GM12878 (cell line): Measurements from ENCODE around the gene ELMO2. TPM values are rescaled to one million over a fixed set of nuclear protein-coding genes. Genes with fewer than 3 reads are reported as not detected.

ENCODE experiments used
- CBX5 ChIP-seq: sonication (generic); IDR thresholded peaks from 2 replicates; pipeline ENCODE4 v1.6.1; 2016; ENCODE audit warnings: low read depth, moderate library complexity, mild to moderate bottlenecking, inconsistent platforms
- E2F8 ChIP-seq: fragments of 450-650 bp; IDR thresholded peaks from 2 replicates; pipeline ENCODE4 v1.6.1; 2018; ENCODE audit warnings: mild to moderate bottlenecking, low read depth, moderate library complexity; ENCODE audit not compliant: partially characterized antibody
- E4F1 ChIP-seq: fragments of 450-650 bp; IDR thresholded peaks from 2 replicates; pipeline ENCODE4 v1.6.1; 2018; ENCODE audit warnings: borderline replicate concordance, mild to moderate bottlenecking; ENCODE audit not compliant: partially characterized antibody
- ETV6 ChIP-seq, 2 experiments: fragments of 450-650 bp in 1 of 2; IDR thresholded peaks in 1 of 2; conservative IDR thresholded peaks in 1 of 2; 2 replicates each; pipeline ENCODE4 v1.6.1; 2014; ENCODE audit warnings: antibody characterized with exemption in 1 of 2, borderline replicate concordance in 1 of 2, low read depth in 1 of 2, mild to moderate bottlenecking in 1 of 2, moderate library complexity in 1 of 2
- FOS ChIP-seq: IDR thresholded peaks from 3 replicates; pipeline ENCODE4 v1.6.1; 2011; ENCODE audit warnings: borderline replicate concordance; ENCODE audit not compliant: insufficient read length; ENCODE audit errors: extremely low read depth
- GABPA ChIP-seq: IDR thresholded peaks from 2 replicates; pipeline ENCODE4 v1.6.1; 2014; ENCODE audit warnings: antibody characterized with exemption, low read depth, mild to moderate bottlenecking, inconsistent platforms
- HDGF ChIP-seq: fragments of 450-650 bp; IDR thresholded peaks from 2 replicates; pipeline ENCODE4 v1.6.1; 2016; ENCODE audit warnings: antibody characterized with exemption
- JUND ChIP-seq: IDR thresholded peaks from 2 replicates; pipeline ENCODE4 v1.6.1; 2012; ENCODE audit warnings: low read depth, mild to moderate bottlenecking, low read length, improper control_type of control experiment, moderate library complexity
- KLF5 ChIP-seq: fragments of 450-650 bp; IDR thresholded peaks from 2 replicates; pipeline ENCODE4 v1.6.1; 2014; ENCODE audit warnings: mild to moderate bottlenecking; ENCODE audit not compliant: partially characterized antibody
- MXI1 ChIP-seq: fragments of 150-350 bp; IDR thresholded peaks from 2 replicates; pipeline ENCODE4 v1.6.1; 2011; ENCODE audit warnings: low read depth, mild to moderate bottlenecking, inconsistent platforms, low read length, improper control_type of control experiment
- MYB ChIP-seq: fragments of 150-350 bp; IDR thresholded peaks from 2 replicates; pipeline ENCODE4 v1.6.1; 2014; ENCODE audit warnings: mild to moderate bottlenecking, low read depth, low read length, borderline replicate concordance
- SIN3A ChIP-seq: IDR thresholded peaks from 2 replicates; pipeline ENCODE4 v1.6.1; 2012; ENCODE audit warnings: low read depth, low read length, improper control_type of control experiment
- SUPT20H ChIP-seq: IDR thresholded peaks from 2 replicates; pipeline ENCODE4 v1.6.1; 2011; ENCODE audit warnings: low read depth, mild to moderate bottlenecking, low read length, moderate library complexity, borderline replicate concordance; ENCODE audit not compliant: control insufficient read depth
- TAF1 ChIP-seq: IDR thresholded peaks from 2 replicates; pipeline ENCODE4 v1.6.1; 2011; ENCODE audit warnings: mild to moderate bottlenecking, low read depth, low read length, borderline replicate concordance
- TBL1XR1 ChIP-seq: IDR thresholded peaks from 2 replicates; pipeline ENCODE4 v1.6.1; 2012; ENCODE audit warnings: low read depth, low read length, improper control_type of control experiment
- TCF7 ChIP-seq: IDR thresholded peaks from 2 replicates; pipeline ENCODE4 v1.6.1; 2014; ENCODE audit warnings: antibody characterized with exemption, borderline replicate concordance
- WRNIP1 ChIP-seq: IDR thresholded peaks from 2 replicates; pipeline ENCODE4 v1.6.1; 2011; ENCODE audit warnings: low read depth, low read length, improper control_type of control experiment, borderline replicate concordance
- YBX1 ChIP-seq: fragments of 450-650 bp; IDR thresholded peaks from 2 replicates; pipeline ENCODE4 v1.6.1; 2016; ENCODE audit warnings: antibody characterized with exemption
- ZNF622 ChIP-seq: fragments of 450-650 bp; IDR thresholded peaks from 2 replicates; pipeline ENCODE4 v1.6.1; 2017; ENCODE audit warnings: mild to moderate bottlenecking, inconsistent platforms
- polyA plus RNA-seq, 11 experiments: library from polyadenylated mRNA; depleted of rRNA in 4 of 11; unstranded in 6 of 11; stranded (reverse) in 5 of 11; fragments of >200 nt; fragmentation: Nextera tagmentation in 4 of 11; fragmentation: Illumina TruSeq in 1 of 11; extraction: Ambion mirVana in 4 of 11; extraction: Trizol in 1 of 11; gene quantifications; 1 replicate in 1 of 11; 2 replicates in 10 of 11; pipeline versions ENCODE4 v1.2.1 to v1.2.3, GENCODE V29; 2011 to 2016; ENCODE audit warnings: inconsistent platforms in 2 of 11, missing spikeins in 2 of 11, low read depth in 1 of 11
- total RNA-seq, 4 experiments: library from RNA; depleted of rRNA in 3 of 4; stranded (reverse); fragments of >200 nt in 3 of 4; fragmentation: Illumina TruSeq in 1 of 4; extraction: Trizol in 1 of 4; gene quantifications; 2 replicates each; pipeline versions ENCODE4 v1.2.1 to v1.2.3, GENCODE V29; 2013 to 2021
- TF ChIP-seq, protein P1 (sequence below): IDR thresholded peaks from 2 replicates; pipeline ENCODE4 v1.6.1; 2012; ENCODE audit warnings: low read depth, low read length, improper control_type of control experiment
- TF ChIP-seq, protein P2 (sequence below): fragments of 450-650 bp; IDR thresholded peaks from 2 replicates; pipeline ENCODE4 v1.6.1; 2017; ENCODE audit warnings: borderline replicate concordance

Gene ELMO2
- total and polyA plus RNA-seq, 10 of the 15 experiments (the other 5 are each of a cell fraction or from before 2014, with no cell fraction given), result 14.2 to 40.2 (median 37.6) TPM

- TF ChIP-seq E4F1 (peak; percentile 17), HDGF (no peak; the same call in 1 of the 2 replicates), E2F8 (no peak), YBX1 (no peak), ZNF622 (no peak), MXI1 (peak; percentile 85), JUND (no peak), TAF1 (peak; percentile 82; the same call in 1 of the 2 replicates), ETV6 (conservative IDR thresholded peaks at IDR 0.05 in 1 of 2, IDR thresholded peaks at IDR 0.05 in 1 of 2; ENCODE audit: borderline replicate concordance in 1 of 2, low read depth in 1 of 2) (no peak), MYB (no peak), SUPT20H (no peak), TBL1XR1 (no peak), KLF5 (peak; percentile 92), WRNIP1 (no peak), GABPA (peak; percentile 92), SIN3A (peak; percentile 89; the same call in 1 of the 2 replicates), FOS (no peak), TCF7 (no peak), CBX5 (no peak)
- TF ChIP-seq, protein P1, sequence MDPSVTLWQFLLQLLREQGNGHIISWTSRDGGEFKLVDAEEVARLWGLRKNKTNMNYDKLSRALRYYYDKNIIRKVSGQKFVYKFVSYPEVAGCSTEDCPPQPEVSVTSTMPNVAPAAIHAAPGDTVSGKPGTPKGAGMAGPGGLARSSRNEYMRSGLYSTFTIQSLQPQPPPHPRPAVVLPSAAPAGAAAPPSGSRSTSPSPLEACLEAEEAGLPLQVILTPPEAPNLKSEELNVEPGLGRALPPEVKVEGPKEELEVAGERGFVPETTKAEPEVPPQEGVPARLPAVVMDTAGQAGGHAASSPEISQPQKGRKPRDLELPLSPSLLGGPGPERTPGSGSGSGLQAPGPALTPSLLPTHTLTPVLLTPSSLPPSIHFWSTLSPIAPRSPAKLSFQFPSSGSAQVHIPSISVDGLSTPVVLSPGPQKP, result peak; percentile 91
- TF ChIP-seq, protein P2, sequence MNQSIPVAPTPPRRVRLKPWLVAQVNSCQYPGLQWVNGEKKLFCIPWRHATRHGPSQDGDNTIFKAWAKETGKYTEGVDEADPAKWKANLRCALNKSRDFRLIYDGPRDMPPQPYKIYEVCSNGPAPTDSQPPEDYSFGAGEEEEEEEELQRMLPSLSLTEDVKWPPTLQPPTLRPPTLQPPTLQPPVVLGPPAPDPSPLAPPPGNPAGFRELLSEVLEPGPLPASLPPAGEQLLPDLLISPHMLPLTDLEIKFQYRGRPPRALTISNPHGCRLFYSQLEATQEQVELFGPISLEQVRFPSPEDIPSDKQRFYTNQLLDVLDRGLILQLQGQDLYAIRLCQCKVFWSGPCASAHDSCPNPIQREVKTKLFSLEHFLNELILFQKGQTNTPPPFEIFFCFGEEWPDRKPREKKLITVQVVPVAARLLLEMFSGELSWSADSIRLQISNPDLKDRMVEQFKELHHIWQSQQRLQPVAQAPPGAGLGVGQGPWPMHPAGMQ, result no peak
Measured at GRCh38 chr20:46363874-46364669, 42.3 kb downstream of the ELMO2 start (continued).
